Measurements from ENCODE around the gene GSAP. TPM values are rescaled to one million over a fixed set of nuclear protein-coding genes. Genes with fewer than 3 reads are reported as not detected.
A peak's percentile ranks its signal among the peaks of the same experiment; 100 is the strongest.

Gene GSAP
- total and polyA plus RNA-seq, 12 donors: 1.7 to 23.7 (median 7.9) TPM

DNA sequence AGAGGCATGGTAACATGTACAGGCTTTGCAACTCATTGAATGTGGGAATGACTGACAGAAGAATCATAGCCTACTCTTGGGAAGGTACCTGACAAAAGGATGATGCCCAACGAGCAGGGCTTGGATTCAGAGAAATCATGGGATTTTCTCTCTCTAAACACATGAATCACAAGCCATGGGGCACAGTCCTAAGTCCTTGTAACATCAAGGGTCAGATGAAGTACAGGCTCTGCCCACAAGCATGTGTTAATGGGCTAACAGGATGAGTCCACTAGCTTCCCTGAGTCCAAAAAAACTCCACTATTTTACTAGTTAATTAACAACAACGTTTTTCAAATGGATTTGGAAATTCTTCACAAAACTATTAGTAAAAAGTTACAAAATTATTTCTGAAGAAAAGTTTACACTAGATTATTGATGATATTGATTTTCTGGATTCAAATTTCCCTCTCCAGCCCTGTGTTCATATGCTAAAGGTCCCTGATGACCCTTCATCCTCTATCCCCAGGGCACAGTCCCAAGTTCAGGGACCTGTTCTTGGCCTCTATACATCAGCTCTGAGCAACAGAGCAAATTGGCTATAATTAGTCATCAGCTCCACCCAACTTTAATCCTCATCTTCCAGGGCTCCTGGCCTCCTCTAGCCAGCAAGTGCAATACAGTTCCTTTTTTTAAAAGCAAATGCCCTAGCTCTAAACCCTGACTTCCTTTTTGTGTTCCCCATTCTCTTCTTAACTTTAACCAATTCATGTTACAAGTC is 99.8 kb downstream of the GSAP start:
- DNase-seq: no peak
- intact Hi-C loops (cut with DNase I): no loop called here
- no peaks in the 10 kb centered on the region for H3K9me3 ChIP-seq
- no peak overlapping the region for H3K27ac ChIP-seq
- no peaks in the 10 kb centered on the region for H3K27me3 ChIP-seq
- H3K36me3 ChIP-seq: peaks cover 0 to 86% (median 5%) of the 10 kb centered on the region in 9 donors
- TF ChIP-seq, protein P1, sequence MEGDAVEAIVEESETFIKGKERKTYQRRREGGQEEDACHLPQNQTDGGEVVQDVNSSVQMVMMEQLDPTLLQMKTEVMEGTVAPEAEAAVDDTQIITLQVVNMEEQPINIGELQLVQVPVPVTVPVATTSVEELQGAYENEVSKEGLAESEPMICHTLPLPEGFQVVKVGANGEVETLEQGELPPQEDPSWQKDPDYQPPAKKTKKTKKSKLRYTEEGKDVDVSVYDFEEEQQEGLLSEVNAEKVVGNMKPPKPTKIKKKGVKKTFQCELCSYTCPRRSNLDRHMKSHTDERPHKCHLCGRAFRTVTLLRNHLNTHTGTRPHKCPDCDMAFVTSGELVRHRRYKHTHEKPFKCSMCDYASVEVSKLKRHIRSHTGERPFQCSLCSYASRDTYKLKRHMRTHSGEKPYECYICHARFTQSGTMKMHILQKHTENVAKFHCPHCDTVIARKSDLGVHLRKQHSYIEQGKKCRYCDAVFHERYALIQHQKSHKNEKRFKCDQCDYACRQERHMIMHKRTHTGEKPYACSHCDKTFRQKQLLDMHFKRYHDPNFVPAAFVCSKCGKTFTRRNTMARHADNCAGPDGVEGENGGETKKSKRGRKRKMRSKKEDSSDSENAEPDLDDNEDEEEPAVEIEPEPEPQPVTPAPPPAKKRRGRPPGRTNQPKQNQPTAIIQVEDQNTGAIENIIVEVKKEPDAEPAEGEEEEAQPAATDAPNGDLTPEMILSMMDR (IDR thresholded peaks at IDR 0.05): no peak
- H3K4me3 ChIP-seq: no peak overlapping the region
- ATAC-seq: no peak
- peaks cover 0 to 36% (median 6%) of the 10 kb centered on the region in 9 donors for H3K4me1 ChIP-seq
- 69 to 76% methylated on average over 2 of the region's 2 CpGs for WGBS, 2 donors

DNA sequence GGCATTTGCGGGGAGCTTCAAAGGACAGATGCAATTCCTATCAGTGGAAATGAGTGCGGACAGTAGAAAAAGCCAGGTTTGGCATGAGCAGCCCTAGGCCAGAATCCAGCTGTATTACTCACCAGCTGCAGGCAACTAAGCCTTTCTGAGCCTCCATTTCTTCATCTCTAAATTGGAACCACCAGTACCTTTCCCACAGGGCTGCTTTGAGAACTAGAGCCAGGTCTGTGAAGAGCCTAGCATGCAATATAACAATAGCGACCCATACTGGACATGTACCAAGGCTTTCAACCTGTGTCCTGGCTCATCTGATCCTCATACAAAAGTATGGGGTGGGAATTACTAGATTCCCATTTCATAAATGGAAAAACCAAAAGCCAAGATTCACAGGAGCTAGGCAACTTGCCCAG is 101.0 kb downstream of the GSAP start:
- peaks cover 0 to 84% (median 8%) of the 10 kb centered on the region in 9 donors for H3K36me3 ChIP-seq

DNA sequence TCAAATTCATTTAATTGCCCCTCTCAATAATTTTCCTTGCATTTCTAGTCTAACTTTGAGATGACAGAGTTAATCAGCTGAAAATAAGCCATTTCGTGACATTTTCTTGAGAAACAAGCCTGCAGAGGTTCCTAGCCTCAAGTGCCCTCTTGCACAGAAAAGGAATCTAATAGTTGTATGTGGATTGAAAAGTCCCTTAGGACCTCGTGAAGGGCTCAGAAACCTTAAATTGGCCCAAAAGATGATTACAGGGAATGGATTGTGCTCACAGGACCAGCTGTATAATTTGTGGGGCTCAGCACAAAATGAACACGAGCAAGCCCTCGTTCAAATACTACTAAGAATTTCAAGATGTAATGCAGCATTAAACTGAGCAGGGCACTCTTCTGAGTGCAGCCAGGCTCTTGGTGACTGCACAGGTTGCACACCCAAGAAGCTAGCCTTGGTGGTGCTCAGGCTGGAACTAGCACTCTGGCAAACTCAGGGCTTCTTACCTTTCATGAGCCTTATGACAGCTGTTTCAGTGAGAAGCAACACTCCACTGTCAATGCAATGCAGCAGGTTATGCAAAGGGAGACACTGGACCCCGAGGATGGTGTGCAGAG is 102.2 kb downstream of the GSAP start:
- intact Hi-C loops (cut with DNase I): no loop called here
- H3K36me3 ChIP-seq: peaks cover 0 to 84% (median 8%) of the 10 kb centered on the region in 9 donors
- H3K27me3 ChIP-seq: no peaks in the 10 kb centered on the region
- no peak overlapping the region for H3K4me3 ChIP-seq
- 76 to 78% methylated on average over 5 of the region's 5 CpGs for WGBS, 2 donors
- H3K27ac ChIP-seq: no peak overlapping the region
- ATAC-seq (peak in 2 of 8 donors; percentile 31 to 37), DNase-seq (no peak)
- TF ChIP-seq, protein P1 (IDR thresholded peaks at IDR 0.05): no peak
- H3K9me3 ChIP-seq: no peaks in the 10 kb centered on the region
- peaks cover 0 to 48% (median 12%) of the 10 kb centered on the region in 9 donors for H3K4me1 ChIP-seq

More for the DNA sequence above, 101.0 kb downstream of the GSAP start:
- Histone ChIP-seq H3K4me1 (peaks cover 0 to 35% (median 4%) of the 10 kb centered on the region in 9 donors), H3K27ac (no peak overlapping the region), H3K9me3 (no peaks in the 10 kb centered on the region), H3K4me3 (no peak overlapping the region), H3K27me3 (no peaks in the 10 kb centered on the region)
- TF ChIP-seq, protein P1 (IDR thresholded peaks at IDR 0.05): no peak
- DNase-seq (no peak), ATAC-seq (peak in 5 of 8 donors; percentile 17 to 74 (median 46))
- intact Hi-C loops (cut with DNase I): no loop called here
- 86 to 87% methylated on average over 3 of the region's 3 CpGs for WGBS, 2 donors

DNA sequence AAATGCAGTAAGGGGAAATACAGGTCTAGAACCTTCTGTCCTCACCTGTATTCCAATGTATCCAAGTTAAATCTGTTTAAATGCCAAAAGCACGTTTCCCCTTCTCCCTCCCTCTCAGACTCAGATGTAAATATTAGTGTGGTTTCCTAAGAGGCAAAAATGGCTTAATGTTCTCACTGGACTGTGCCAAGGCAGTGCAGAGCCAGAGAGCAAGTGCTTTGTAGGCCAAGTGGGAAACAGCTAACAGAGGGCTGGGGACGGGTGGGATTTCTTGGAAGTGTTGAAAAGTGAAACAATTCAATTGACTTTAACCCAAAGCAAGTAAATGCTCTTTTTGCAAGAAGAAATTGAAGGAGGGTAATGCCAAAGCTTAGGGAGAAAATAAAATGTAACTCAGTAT is 103.1 kb downstream of the GSAP start:
- intact Hi-C loops (cut with DNase I): no loop called here
- ATAC-seq (peak in 7 of 8 donors; percentile 40 to 72 (median 53)), DNase-seq (no peak)
- TF ChIP-seq, protein P1 (IDR thresholded peaks at IDR 0.05): no peak
- 41 to 43% methylated on average over 2 of the region's 2 CpGs for WGBS, 2 donors
- Histone ChIP-seq H3K9me3 (no peaks in the 10 kb centered on the region), H3K4me3 (no peak overlapping the region), H3K27ac (peak overlapping the region in 1 of 10 donors; percentile 21), H3K4me1 (peaks cover 0 to 53% (median 12%) of the 10 kb centered on the region in 9 donors), H3K36me3 (peaks cover 0 to 79% (median 8%) of the 10 kb centered on the region in 9 donors), H3K27me3 (no peaks in the 10 kb centered on the region)
